DMS 273 treated with DMSO at 0.1 percent for 48 hours (cell line): ENCODE measurements around the gene SHISA6.

Experiments used
- DNase-seq: peaks from one replicate; lab custom pipeline; 2025; lab: John Stamatoyannopoulos, UW

SHISA6 gene

GRCh38 chr17:11538366-11538765 lies 297.4 kb downstream of the SHISA6 start:
- DNase-seq: no peak

GRCh38 chr17:11539637-11540036 lies 298.6 kb downstream of the SHISA6 start:
- no peak for DNase-seq

- no peak for DNase-seq
These were observed 304.0 kb downstream of the SHISA6 start for GRCh38 chr17:11545002-11545401.

GRCh38 chr17:11545696-11546095 lies 304.7 kb downstream of the SHISA6 start:
- DNase-seq: no peak

- DNase-seq: no peak
These were observed 306.8 kb downstream of the SHISA6 start for GRCh38 chr17:11547853-11548252.

GRCh38 chr17:11548398-11548797 lies 307.4 kb downstream of the SHISA6 start:
- DNase-seq: no peak

GRCh38 chr17:11550431-11550830 lies 309.4 kb downstream of the SHISA6 start:
- DNase-seq: no peak

- DNase-seq: no peak
These were observed 310.4 kb downstream of the SHISA6 start for GRCh38 chr17:11551442-11551841.

- DNase-seq: no peak
These were observed 312.1 kb downstream of the SHISA6 start for GRCh38 chr17:11553135-11553534.

- no peak for DNase-seq
These were observed 313.0 kb downstream of the SHISA6 start for GRCh38 chr17:11554042-11554441.

- DNase-seq: no peak
These were observed 313.5 kb downstream of the SHISA6 start for GRCh38 chr17:11554542-11554941.

- no peak for DNase-seq
These were observed 314.5 kb downstream of the SHISA6 start for GRCh38 chr17:11555530-11555929.

GRCh38 chr17:11557727-11558452 lies 316.9 kb downstream of the SHISA6 start:
- no peak for DNase-seq

GRCh38 chr17:11558681-11559234 lies 317.7 kb downstream of the SHISA6 start:
- DNase-seq: no peak

- DNase-seq: no peak
These were observed 318.6 kb downstream of the SHISA6 start for GRCh38 chr17:11559601-11560000.

GRCh38 chr17:11561281-11561680 lies 320.3 kb downstream of the SHISA6 start:
- no peak for DNase-seq

- DNase-seq: no peak
These were observed 320.7 kb downstream of the SHISA6 start for GRCh38 chr17:11561702-11562101.

GRCh38 chr17:11564589-11565380 lies 323.8 kb downstream of the SHISA6 start:
- no peak for DNase-seq

- DNase-seq: no peak
These were observed 324.6 kb downstream of the SHISA6 start for GRCh38 chr17:11565591-11565990.

GRCh38 chr17:11578998-11579397 lies 338.0 kb downstream of the SHISA6 start:
- DNase-seq: no peak

GRCh38 chr17:11580677-11581076 lies 339.7 kb downstream of the SHISA6 start:
- DNase-seq: no peak

- no peak for DNase-seq
These were observed 341.2 kb downstream of the SHISA6 start for GRCh38 chr17:11582217-11582616.

- DNase-seq: no peak
These were observed 342.4 kb downstream of the SHISA6 start for GRCh38 chr17:11583306-11583992.
